GM19397 (cell line): ENCODE data around the gene KLHL22.
"Not testable (repeated sequence)": the region's sequence is repeated elsewhere in the genome, so short reads cannot be mapped to it uniquely, and the experiment has no call there.

Experiments
- ATAC-seq: cut with Tn5 transposase; IDR thresholded peaks from one replicate; pipeline ENCODE4 v1.9.1; 2021; ENCODE audit warnings: mild to moderate bottlenecking, moderate library complexity; ENCODE audit not compliant: unreplicated experiment

KLHL22 gene

GRCh38 chr22:20525048-20525447 is 29.5 kb upstream of the KLHL22 start:
- ATAC-seq = no peak

GRCh38 chr22:20524004-20524481 is 28.4 kb upstream of the KLHL22 start:
- ATAC-seq = no peak

- no peak for ATAC-seq
Observed at GRCh38 chr22:20523086-20523983, 27.7 kb upstream of the KLHL22 start.

GRCh38 chr22:20522134-20523004 is 26.8 kb upstream of the KLHL22 start:
- no peak for ATAC-seq

GRCh38 chr22:20520093-20520511 is 24.5 kb upstream of the KLHL22 start:
- no peak for ATAC-seq

GRCh38 chr22:20519558-20519957 is 24.0 kb upstream of the KLHL22 start:
- no peak for ATAC-seq

GRCh38 chr22:20517841-20518592 is 22.4 kb upstream of the KLHL22 start:
- no peak for ATAC-seq

- ATAC-seq = no peak
Observed at GRCh38 chr22:20517422-20517821, 21.8 kb upstream of the KLHL22 start.

- ATAC-seq = no peak
Observed at GRCh38 chr22:20516399-20516798, 20.8 kb upstream of the KLHL22 start.

- ATAC-seq = no peak
Observed at GRCh38 chr22:20514658-20515406, 19.2 kb upstream of the KLHL22 start.

GRCh38 chr22:20511578-20512229 is 16.1 kb upstream of the KLHL22 start:
- no peak for ATAC-seq

- no peak for ATAC-seq
Observed at GRCh38 chr22:20510811-20511577, 15.4 kb upstream of the KLHL22 start.

GRCh38 chr22:20509344-20510047 is 13.9 kb upstream of the KLHL22 start:
- ATAC-seq = no peak

GRCh38 chr22:20508815-20509271 is 13.2 kb upstream of the KLHL22 start:
- ATAC-seq = no peak

GRCh38 chr22:20508067-20508755 is 12.6 kb upstream of the KLHL22 start:
- ATAC-seq = not testable (repeated sequence)

- peak; percentile 86 for ATAC-seq
Observed at GRCh38 chr22:20507253-20508066, 11.9 kb upstream of the KLHL22 start, which contains the start of gene MED15. TSS of gene MED15 (plus strand) at chr22:20507610. CDS start at chr22:20507679, 69 bp downstream.
